Spleen (tissue), 11 donors: ENCODE data around the gene PTPN14. TPM values are rescaled to one million over a fixed set of nuclear protein-coding genes. Genes with fewer than 3 reads are reported as not detected.

ENCODE experiments used
- DNase-seq: peaks from one replicate; pipeline ENCODE4 v3.0.0-alpha.2; 2020
- H3K27ac ChIP-seq, 8 donors: fragments of 200-600 bp; sonication (generic) in 7 of 8; 1 replicate in 4 of 8; 2 replicates in 4 of 8; pipeline versions ENCODE4 v1.5.0 to v1.8.0; 2016 to 2021; ENCODE audit warnings: inconsistent platforms in 4 of 8, mild to moderate bottlenecking in 4 of 8, moderate library complexity in 1 of 8
- H3K27me3 ChIP-seq, 7 donors: fragments of 200-600 bp; sonication (generic) in 6 of 7; replicated peaks in 1 of 7; 1 replicate in 4 of 7; 2 replicates in 3 of 7; pipeline versions ENCODE4 v1.5.0 to v1.8.0; 2016 to 2021; ENCODE audit warnings: inconsistent platforms in 3 of 7, mild to moderate bottlenecking in 1 of 7
- H3K36me3 ChIP-seq, 6 donors: fragments of 200-600 bp; sonication (generic) in 5 of 6; 1 replicate in 4 of 6; 2 replicates in 2 of 6; pipeline versions ENCODE4 v1.5.0 to v1.8.0; 2016 to 2021; ENCODE audit warnings: inconsistent platforms in 2 of 6
- H3K4me1 ChIP-seq, 6 donors: fragments of 200-600 bp; sonication (generic) in 5 of 6; 1 replicate in 3 of 6; 2 replicates in 3 of 6; pipeline versions ENCODE4 v1.5.0 to v1.8.0; 2016 to 2021; ENCODE audit warnings: inconsistent platforms in 3 of 6
- H3K4me3 ChIP-seq, 8 donors: fragments of 200-600 bp; sonication (generic) in 7 of 8; 1 replicate in 4 of 8; 2 replicates in 4 of 8; pipeline versions ENCODE4 v1.5.0 to v1.8.0; 2016 to 2021; ENCODE audit warnings: inconsistent platforms in 4 of 8, mild to moderate bottlenecking in 4 of 8, moderate library complexity in 2 of 8
- H3K9me3 ChIP-seq, 8 donors: fragments of 200-600 bp; sonication (generic) in 7 of 8; 1 replicate in 4 of 8; 2 replicates in 4 of 8; pipeline versions ENCODE4 v1.5.0 to v1.8.0; 2016 to 2021; ENCODE audit warnings: inconsistent platforms in 4 of 8
- CTCF ChIP-seq, 11 experiments: fragments of 200-600 bp in 7 of 11; fragments of 450-650 bp in 4 of 11; sonication (generic) in 4 of 11; IDR thresholded peaks in 8 of 11; conservative IDR thresholded peaks in 3 of 11; 1 replicate in 7 of 11; 2 replicates in 4 of 11; pipeline versions ENCODE4 v1.4.0 to v1.8.0; 2016 to 2021; ENCODE audit warnings: antibody characterized with exemption in 11 of 11, inconsistent platforms in 4 of 11, mild to moderate bottlenecking in 1 of 11
- POLR2A ChIP-seq, 3 donors: fragments of 450-650 bp; IDR thresholded peaks; one replicate each; pipeline ENCODE4 v1.5.1; 2017; ENCODE audit warnings: antibody characterized with exemption in 3 of 3, mild to moderate bottlenecking in 1 of 3
- POLR2AphosphoS5 ChIP-seq, 3 donors: sonication (generic); formaldehyde crosslinking; IDR thresholded peaks; one replicate each; pipeline ENCODE4 v1.5.1; 2017; ENCODE audit warnings: antibody characterized with exemption in 3 of 3
- WGBS, 5 donors: extraction: QIAGEN DNeasy Blood & Tissue Kit in 3 of 5; methylation state at CpG; one replicate each; pipeline versions ENCODE4 v1.1.5 to v1.1.7; 2013 to 2018; 5-methylcytosine and 5-hydroxymethylcytosine counted together
- intact Hi-C: fragments of 100-400 bp; cut with DNase I; formaldehyde crosslinking; loops from one replicate; pipeline ENCODE4 v1.15.0; 2023; ENCODE audit warnings: low total_unique reads
- polyA plus RNA-seq, 3 donors: library from polyadenylated mRNA; stranded (reverse); fragments of 200-250 nt; gene quantifications; one replicate each; pipeline ENCODE4 v1.2.1, GENCODE V29; 2013
- total RNA-seq, 7 donors: library from RNA; depleted of rRNA in 3 of 7; stranded (reverse); fragments of >200 nt in 3 of 7; fragmentation: NEBNext Ultra II Directional in 4 of 7; extraction: Animal tissue kit (Norgen Biotek cat#: 25700) in 4 of 7; gene quantifications; one replicate each; pipeline versions ENCODE4 v1.1.0 to v1.2.1, GENCODE V29; 2016 to 2021
- donor health status: healthy with polysubstance abuse.
- donor health status: DM: no; HTN: no; CAD: no; lungs with moderate emphysema.
- donor health status: DM: no; HTN: no; CAD: no.
- donor health status: Bipolar disorder and iron deficiency.
- donor health status: healthy.
- donor health status: DM: no; HTN: no; CAD: no.
- donor health status: DM: yes; HTN: yes; CAD: no.

Gene PTPN14
- total and polyA plus RNA-seq, 10 donors: 0.83 to 28.5 (median 16.8) TPM

GRCh38 chr1:214471458-214471857 is 79.9 kb downstream of the PTPN14 start:
- TF ChIP-seq POLR2A (IDR thresholded peaks at IDR 0.05) (no peak), CTCF (IDR thresholded peaks at IDR 0.05 in 8 of 11, conservative IDR thresholded peaks at IDR 0.05 in 3 of 11) (no peak), POLR2AphosphoS5 (IDR thresholded peaks at IDR 0.05) (no peak)
- WGBS, 5 donors: 73 to 81% (median 78%) methylated on average over 2 of the region's 2 CpGs
- intact Hi-C loops: no loop called here
- Histone ChIP-seq H3K36me3 (no peaks in the 10 kb centered on the region), H3K27ac (no peak overlapping the region), H3K4me3 (no peak overlapping the region), H3K4me1 (peaks cover 0 to 4% (median 0%) of the 10 kb centered on the region in 6 donors), H3K27me3 (peaks cover 0 to 4% (median 0%) of the 10 kb centered on the region in 7 donors), H3K9me3 (no peaks in the 10 kb centered on the region)
- DNase-seq: no peak

DNA sequence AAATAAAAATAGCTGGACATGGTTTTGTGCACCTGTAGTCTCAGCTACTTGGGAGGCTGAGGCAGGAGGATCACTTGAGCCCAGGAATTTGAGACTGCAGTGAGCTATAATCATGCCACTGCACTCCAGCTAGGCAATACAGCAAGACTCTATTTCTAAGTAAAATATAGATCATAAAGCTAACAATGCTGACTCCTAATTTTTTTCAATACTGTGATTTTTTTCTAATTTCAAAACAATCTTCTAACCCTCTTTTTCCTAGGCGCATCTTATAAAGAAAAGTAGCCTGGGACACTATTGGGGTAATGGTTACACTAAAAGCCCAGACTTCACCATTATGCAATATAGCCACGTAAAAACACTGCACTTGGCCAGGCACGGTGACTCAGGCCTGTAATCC is 81.3 kb downstream of the PTPN14 start:
- intact Hi-C loops: no loop called here
- TF ChIP-seq POLR2AphosphoS5 (IDR thresholded peaks at IDR 0.05) (no peak), POLR2A (IDR thresholded peaks at IDR 0.05) (no peak), CTCF (IDR thresholded peaks at IDR 0.05 in 8 of 11, conservative IDR thresholded peaks at IDR 0.05 in 3 of 11) (no peak)
- WGBS, 5 donors: 83 to 94% (median 90%) methylated on average over 3 of the region's 3 CpGs
- Histone ChIP-seq H3K27ac (no peak overlapping the region), H3K36me3 (no peaks in the 10 kb centered on the region), H3K9me3 (no peaks in the 10 kb centered on the region), H3K4me3 (no peak overlapping the region), H3K27me3 (peaks cover 0 to 4% (median 0%) of the 10 kb centered on the region in 7 donors), H3K4me1 (peaks cover 0 to 4% (median 0%) of the 10 kb centered on the region in 6 donors)
- no peak for DNase-seq

GRCh38 chr1:214469290-214469689 is 82.1 kb downstream of the PTPN14 start:
- Histone ChIP-seq H3K4me3 (no peak overlapping the region), H3K9me3 (no peaks in the 10 kb centered on the region), H3K27ac (no peak overlapping the region), H3K36me3 (no peaks in the 10 kb centered on the region), H3K27me3 (peaks cover 0 to 4% (median 0%) of the 10 kb centered on the region in 7 donors), H3K4me1 (peaks cover 0 to 4% (median 0%) of the 10 kb centered on the region in 6 donors)
- 80 to 95% (median 90%) methylated on average over 1 of the region's 1 CpG for WGBS, 5 donors
- TF ChIP-seq POLR2AphosphoS5 (IDR thresholded peaks at IDR 0.05): no peak
- no peak for TF ChIP-seq CTCF (IDR thresholded peaks at IDR 0.05 in 8 of 11, conservative IDR thresholded peaks at IDR 0.05 in 3 of 11)
- no peak for TF ChIP-seq POLR2A (IDR thresholded peaks at IDR 0.05)
- no peak for DNase-seq
- intact Hi-C loops: no loop called here

- Histone ChIP-seq H3K4me1 (peaks cover 0 to 4% (median 0%) of the 10 kb centered on the region in 6 donors), H3K9me3 (no peaks in the 10 kb centered on the region), H3K27me3 (peaks cover 0 to 4% (median 0%) of the 10 kb centered on the region in 7 donors), H3K4me3 (no peak overlapping the region), H3K36me3 (no peaks in the 10 kb centered on the region), H3K27ac (no peak overlapping the region)
- WGBS, 5 donors: 91 to 98% (median 95%) methylated on average over 1 of the region's 1 CpG
- intact Hi-C loops: no loop called here
- DNase-seq: no peak
- TF ChIP-seq POLR2A (IDR thresholded peaks at IDR 0.05) (no peak), POLR2AphosphoS5 (IDR thresholded peaks at IDR 0.05) (no peak), CTCF (IDR thresholded peaks at IDR 0.05 in 8 of 11, conservative IDR thresholded peaks at IDR 0.05 in 3 of 11) (no peak)
Observed at GRCh38 chr1:214467078-214467585, 84.3 kb downstream of the PTPN14 start.
